Vagina (tissue), 2 donors: Measurements from ENCODE around the gene PSMG1. TPM values are rescaled to one million over a fixed set of nuclear protein-coding genes. Genes with fewer than 3 reads are reported as not detected.
"Not testable (repeated sequence)": the region's sequence is repeated elsewhere in the genome, so short reads cannot be mapped to it uniquely, and the experiment has no call there.

ENCODE experiments used
- DNase-seq, 2 donors: peaks; one replicate each; pipeline ENCODE4 v3.0.0-alpha.2; 2017; ENCODE audit errors: extremely low spot score in 2 of 2
- H3K27ac ChIP-seq: fragments of 200-600 bp; sonication (generic); one replicate; pipeline ENCODE4 v1.5.1; 2019
- H3K27me3 ChIP-seq: fragments of 200-600 bp; sonication (generic); one replicate; pipeline ENCODE4 v1.5.1; 2019
- H3K36me3 ChIP-seq, 2 donors: fragments of 200-600 bp; sonication (generic); one replicate each; pipeline ENCODE4 v1.5.1; 2017 to 2019
- H3K4me1 ChIP-seq: fragments of 200-600 bp; sonication (generic); one replicate; pipeline ENCODE4 v1.5.1; 2019
- H3K4me3 ChIP-seq, 2 donors: fragments of 200-600 bp; sonication (generic); 1 replicate in 1 of 2; 2 replicates in 1 of 2; pipeline ENCODE4 v1.5.1; 2016 to 2019
- H3K9me3 ChIP-seq: fragments of 200-600 bp; sonication (generic); one replicate; pipeline ENCODE4 v1.5.1; 2019
- POLR2A ChIP-seq, 2 donors: fragments of 450-650 bp; IDR thresholded peaks; one replicate each; pipeline ENCODE4 v1.6.1; 2017; ENCODE audit warnings: antibody characterized with exemption in 2 of 2, mild to moderate bottlenecking in 2 of 2, moderate library complexity in 2 of 2
- POLR2AphosphoS5 ChIP-seq, 2 donors: sonication (generic); formaldehyde crosslinking; IDR thresholded peaks; one replicate each; pipeline ENCODE4 v1.9.0; 2017; ENCODE audit warnings: antibody characterized with exemption in 2 of 2, mild to moderate bottlenecking in 2 of 2, low read depth in 1 of 2; ENCODE audit not compliant: insufficient read depth in 1 of 2
- intact Hi-C: fragments of 100-400 bp; cut with DNase I; formaldehyde crosslinking; loops from one replicate; pipeline ENCODE4 v1.15.1; 2023
- total RNA-seq: library from RNA; depleted of rRNA; stranded (reverse); fragments of >200 nt; gene quantifications from one replicate; pipeline ENCODE4 v1.2.3, GENCODE V29; 2016
- TF ChIP-seq, protein P1 (sequence below), 3 experiments: fragments of 450-650 bp in 2 of 3; fragments of 200-600 bp in 1 of 3; sonication (generic) in 1 of 3; IDR thresholded peaks; one replicate each; pipeline ENCODE4 v1.5.1; 2017 to 2019; ENCODE audit warnings: antibody characterized with exemption in 3 of 3, mild to moderate bottlenecking in 2 of 3, moderate library complexity in 2 of 3

The PSMG1 gene
- total RNA-seq, 1 donor from 2014 or later: 25.3 TPM

DNA sequence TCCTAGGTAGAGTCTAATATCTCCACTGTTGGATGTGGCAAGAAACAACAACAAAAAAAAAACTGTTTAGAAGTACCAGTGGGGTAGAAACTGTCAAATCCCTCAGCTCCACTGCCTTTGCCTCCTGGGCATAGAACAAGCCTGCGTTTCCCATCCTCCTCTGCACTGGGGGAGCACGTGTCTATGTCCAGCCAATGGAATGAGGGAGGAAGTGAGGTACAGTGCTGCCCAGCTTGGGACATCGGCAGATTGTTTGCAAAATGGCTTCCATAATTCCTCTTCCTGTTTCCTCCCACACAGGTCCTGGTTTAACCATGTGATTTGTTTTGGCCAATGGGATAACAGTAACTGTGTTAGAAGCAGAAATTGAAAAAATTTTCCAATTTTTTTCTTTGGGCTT is 39.1 kb downstream of the PSMG1 start:
- no peaks in the 10 kb centered on the region for H3K36me3 ChIP-seq
- no peaks in the 10 kb centered on the region for H3K27me3 ChIP-seq
- no peaks in the 10 kb centered on the region for H3K9me3 ChIP-seq
- TF ChIP-seq, protein P1, sequence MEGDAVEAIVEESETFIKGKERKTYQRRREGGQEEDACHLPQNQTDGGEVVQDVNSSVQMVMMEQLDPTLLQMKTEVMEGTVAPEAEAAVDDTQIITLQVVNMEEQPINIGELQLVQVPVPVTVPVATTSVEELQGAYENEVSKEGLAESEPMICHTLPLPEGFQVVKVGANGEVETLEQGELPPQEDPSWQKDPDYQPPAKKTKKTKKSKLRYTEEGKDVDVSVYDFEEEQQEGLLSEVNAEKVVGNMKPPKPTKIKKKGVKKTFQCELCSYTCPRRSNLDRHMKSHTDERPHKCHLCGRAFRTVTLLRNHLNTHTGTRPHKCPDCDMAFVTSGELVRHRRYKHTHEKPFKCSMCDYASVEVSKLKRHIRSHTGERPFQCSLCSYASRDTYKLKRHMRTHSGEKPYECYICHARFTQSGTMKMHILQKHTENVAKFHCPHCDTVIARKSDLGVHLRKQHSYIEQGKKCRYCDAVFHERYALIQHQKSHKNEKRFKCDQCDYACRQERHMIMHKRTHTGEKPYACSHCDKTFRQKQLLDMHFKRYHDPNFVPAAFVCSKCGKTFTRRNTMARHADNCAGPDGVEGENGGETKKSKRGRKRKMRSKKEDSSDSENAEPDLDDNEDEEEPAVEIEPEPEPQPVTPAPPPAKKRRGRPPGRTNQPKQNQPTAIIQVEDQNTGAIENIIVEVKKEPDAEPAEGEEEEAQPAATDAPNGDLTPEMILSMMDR (IDR thresholded peaks at IDR 0.05): no peak
- no peak for TF ChIP-seq POLR2AphosphoS5 (IDR thresholded peaks at IDR 0.05; ENCODE audit: insufficient read depth in 1 of 2, low read depth in 1 of 2)
- no peak for TF ChIP-seq POLR2A (IDR thresholded peaks at IDR 0.05)
- DNase-seq: no peak
- intact Hi-C loops: no loop called here
- H3K4me1 ChIP-seq: no peaks in the 10 kb centered on the region
- no peak overlapping the region for H3K4me3 ChIP-seq
- no peak overlapping the region for H3K27ac ChIP-seq

DNA sequence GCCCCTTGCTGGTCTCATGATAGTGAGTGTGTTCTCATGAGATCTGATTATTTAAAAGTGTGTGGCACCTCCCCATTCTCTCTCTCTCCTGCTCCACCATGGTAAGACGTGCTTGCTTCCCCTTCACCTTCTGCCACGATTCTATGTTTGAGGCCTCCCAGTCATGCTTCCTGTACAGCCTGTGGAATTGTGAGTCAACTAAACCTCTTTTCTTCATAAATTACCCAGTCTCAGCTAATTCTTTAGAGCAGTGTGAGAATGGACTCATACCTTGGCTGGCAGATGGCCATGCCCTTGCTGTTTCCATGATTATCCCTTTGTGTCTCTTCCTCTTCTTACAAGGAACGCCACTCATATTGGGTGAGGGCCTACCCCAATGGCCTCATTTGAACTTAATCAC is 40.3 kb downstream of the PSMG1 start:
- intact Hi-C loops: no loop called here
- no peaks in the 10 kb centered on the region for H3K9me3 ChIP-seq
- no peak overlapping the region for H3K27ac ChIP-seq
- peaks cover 6% of the 10 kb centered on the region for H3K4me1 ChIP-seq
- DNase-seq: no peak
- TF ChIP-seq POLR2AphosphoS5 (IDR thresholded peaks at IDR 0.05; ENCODE audit: insufficient read depth in 1 of 2, low read depth in 1 of 2) (no peak), POLR2A (IDR thresholded peaks at IDR 0.05) (no peak)
- TF ChIP-seq, protein P1 (IDR thresholded peaks at IDR 0.05): no peak
- no peaks in the 10 kb centered on the region for H3K36me3 ChIP-seq
- no peaks in the 10 kb centered on the region for H3K27me3 ChIP-seq
- H3K4me3 ChIP-seq: no peak overlapping the region

DNA sequence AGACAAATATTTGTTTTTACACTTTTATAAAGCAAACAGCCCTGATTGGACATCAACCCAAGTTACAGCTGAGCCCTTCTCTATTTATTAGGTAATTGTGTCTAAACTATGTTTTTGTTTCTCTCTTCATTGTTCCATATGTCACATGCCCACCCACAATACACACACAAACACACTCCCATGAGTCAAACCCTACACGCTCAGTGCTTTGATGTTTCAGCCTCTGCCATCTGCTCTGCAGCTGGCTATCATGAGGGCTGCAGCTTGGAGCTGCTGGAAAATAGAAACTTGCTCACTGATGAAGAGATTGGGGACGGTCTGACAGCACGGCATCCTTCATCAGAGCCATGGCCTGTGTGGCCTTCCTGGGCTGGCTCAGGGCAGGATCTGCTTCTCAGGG is 41.7 kb downstream of the PSMG1 start:
- Histone ChIP-seq H3K4me1 (peaks cover 18% of the 10 kb centered on the region), H3K36me3 (no peaks in the 10 kb centered on the region), H3K9me3 (no peaks in the 10 kb centered on the region), H3K27me3 (no peaks in the 10 kb centered on the region), H3K4me3 (no peak overlapping the region), H3K27ac (no peak overlapping the region)
- no peak for TF ChIP-seq POLR2A (IDR thresholded peaks at IDR 0.05)
- TF ChIP-seq, protein P1 (IDR thresholded peaks at IDR 0.05): no peak
- TF ChIP-seq POLR2AphosphoS5 (IDR thresholded peaks at IDR 0.05; ENCODE audit: insufficient read depth in 1 of 2, low read depth in 1 of 2): no peak
- intact Hi-C loops: no loop called here
- no peak for DNase-seq

DNA sequence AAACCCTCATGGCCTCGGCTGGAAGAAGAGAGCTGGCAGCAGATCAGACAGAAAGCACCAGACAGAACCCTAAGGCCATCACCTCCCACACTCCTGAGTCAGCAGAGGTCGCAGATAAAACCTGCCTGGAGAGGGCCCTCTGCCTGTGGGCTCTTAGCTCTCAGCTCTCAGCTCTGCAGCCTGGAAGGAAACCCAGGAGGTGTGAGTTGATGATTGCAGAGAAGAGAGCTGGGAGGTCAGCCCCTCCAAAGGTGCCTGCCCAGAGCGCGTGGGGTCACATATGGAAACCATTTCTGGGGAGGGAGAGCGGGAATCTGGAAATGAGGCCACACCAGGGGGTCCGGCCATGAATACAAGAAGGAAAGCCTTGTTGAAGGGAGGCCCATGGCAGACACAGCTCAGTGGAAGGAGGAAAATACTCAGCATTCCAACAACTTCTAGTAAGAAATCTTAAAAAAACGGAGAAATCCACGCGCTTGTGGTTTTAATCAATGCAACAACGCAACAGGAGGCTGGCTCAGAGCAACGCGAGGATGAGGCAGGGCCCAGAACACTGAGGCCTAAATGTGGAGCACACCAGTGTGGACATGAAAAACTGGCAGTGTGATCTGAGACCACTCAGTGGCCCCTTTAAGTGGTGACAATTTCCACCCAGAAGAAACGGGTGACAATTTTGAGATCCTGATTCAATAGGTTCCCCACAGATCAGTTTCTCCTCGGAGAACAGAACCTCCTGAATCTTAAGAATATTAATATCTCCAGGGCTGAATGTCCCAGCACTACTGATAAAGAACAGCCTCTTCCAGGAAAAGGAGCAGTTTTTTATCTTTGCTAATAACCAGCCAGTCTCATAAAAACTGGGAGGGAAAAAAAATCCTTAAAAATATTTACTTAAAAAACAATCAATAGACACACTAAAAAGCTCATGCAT is 45.7 kb downstream of the PSMG1 start:
- no peaks in the 10 kb centered on the region for H3K9me3 ChIP-seq
- no peaks in the 10 kb centered on the region for H3K27me3 ChIP-seq
- intact Hi-C loops: loop anchor here (2.0 kb wide), 1 partner anchor 333 kb away; the partner anchor contains the start of gene ETS2
- H3K27ac ChIP-seq: peak overlapping the region; percentile 63
- H3K4me1 ChIP-seq: peaks cover 19% of the 10 kb centered on the region
- no peaks in the 10 kb centered on the region for H3K36me3 ChIP-seq
- H3K4me3 ChIP-seq: no peak overlapping the region
- no peak for DNase-seq
- TF ChIP-seq POLR2AphosphoS5 (IDR thresholded peaks at IDR 0.05; ENCODE audit: insufficient read depth in 1 of 2, low read depth in 1 of 2) (no peak), POLR2A (IDR thresholded peaks at IDR 0.05) (no peak)
- TF ChIP-seq, protein P1 (IDR thresholded peaks at IDR 0.05): no peak

- intact Hi-C loops: loop anchor here (2.0 kb wide), 1 partner anchor 332 kb away; the partner anchor contains the start of gene ETS2
- peaks cover 19% of the 10 kb centered on the region for H3K4me1 ChIP-seq
Observed at GRCh38 chr21:39136711-39137110, 46.5 kb downstream of the PSMG1 start.

DNA sequence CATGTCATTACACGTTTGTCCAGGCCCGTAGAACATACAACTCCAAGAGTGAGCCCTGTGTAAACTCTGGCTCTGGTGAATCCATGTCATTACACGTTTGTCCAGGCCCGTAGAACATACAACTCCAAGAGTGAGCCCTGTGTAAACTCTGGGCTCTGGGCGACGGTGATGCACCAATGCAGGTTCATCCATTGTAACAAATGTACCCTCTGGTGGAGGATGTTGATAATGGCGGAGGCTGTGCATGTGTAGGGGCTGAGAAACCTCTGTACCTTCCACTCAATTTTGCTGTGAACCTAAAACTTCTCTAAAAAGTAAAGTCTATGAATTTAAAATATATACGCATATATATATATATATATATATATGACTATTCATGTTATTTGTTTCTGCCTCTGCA is 47.1 kb downstream of the PSMG1 start:
- H3K27me3 ChIP-seq, H3K9me3 ChIP-seq, DNase-seq, H3K4me3 ChIP-seq, H3K36me3 ChIP-seq: not testable (repeated sequence)
- intact Hi-C loops: loop anchor here (2.0 kb wide), 1 partner anchor 331 kb away; the partner anchor contains the start of gene ETS2
- Histone ChIP-seq H3K27ac (peak overlapping the region; percentile 63), H3K4me1 (peaks cover 19% of the 10 kb centered on the region)

More at GRCh38 chr21:39136711-39137110, 46.5 kb downstream of the PSMG1 start:
- peak overlapping the region; percentile 63 for H3K27ac ChIP-seq
- no peaks in the 10 kb centered on the region for H3K27me3 ChIP-seq
- H3K4me3 ChIP-seq: no peak overlapping the region
- H3K36me3 ChIP-seq: no peaks in the 10 kb centered on the region
- TF ChIP-seq POLR2AphosphoS5 (IDR thresholded peaks at IDR 0.05; ENCODE audit: insufficient read depth in 1 of 2, low read depth in 1 of 2) (no peak), POLR2A (IDR thresholded peaks at IDR 0.05) (no peak)
- TF ChIP-seq, protein P1 (IDR thresholded peaks at IDR 0.05): no peak
- no peak for DNase-seq
- H3K9me3 ChIP-seq: no peaks in the 10 kb centered on the region
